Head of caudate nucleus (tissue), 42 donors: ENCODE results near the gene TPRX2.
"Not testable (repeated sequence)": the region's sequence is repeated elsewhere in the genome, so short reads cannot be mapped to it uniquely, and the experiment has no call there.

Source experiments
- DNase-seq, 42 donors: peaks; one replicate each; pipeline versions ENCODE4 v3.0.0 to v3.0.0-alpha.2; 2020 to 2021; ENCODE audit warnings: mixed read lengths in 7 of 42
- intact Hi-C: fragments of 100-400 bp; cut with DNase I; formaldehyde crosslinking; loops from one replicate; pipeline ENCODE4 v1.15.0; 2022

Gene TPRX2

GRCh38 chr19:47859838-47860237, 803 bp downstream of the TPRX2 start:
- intact Hi-C loops, DNase-seq: not testable (repeated sequence)

DNA sequence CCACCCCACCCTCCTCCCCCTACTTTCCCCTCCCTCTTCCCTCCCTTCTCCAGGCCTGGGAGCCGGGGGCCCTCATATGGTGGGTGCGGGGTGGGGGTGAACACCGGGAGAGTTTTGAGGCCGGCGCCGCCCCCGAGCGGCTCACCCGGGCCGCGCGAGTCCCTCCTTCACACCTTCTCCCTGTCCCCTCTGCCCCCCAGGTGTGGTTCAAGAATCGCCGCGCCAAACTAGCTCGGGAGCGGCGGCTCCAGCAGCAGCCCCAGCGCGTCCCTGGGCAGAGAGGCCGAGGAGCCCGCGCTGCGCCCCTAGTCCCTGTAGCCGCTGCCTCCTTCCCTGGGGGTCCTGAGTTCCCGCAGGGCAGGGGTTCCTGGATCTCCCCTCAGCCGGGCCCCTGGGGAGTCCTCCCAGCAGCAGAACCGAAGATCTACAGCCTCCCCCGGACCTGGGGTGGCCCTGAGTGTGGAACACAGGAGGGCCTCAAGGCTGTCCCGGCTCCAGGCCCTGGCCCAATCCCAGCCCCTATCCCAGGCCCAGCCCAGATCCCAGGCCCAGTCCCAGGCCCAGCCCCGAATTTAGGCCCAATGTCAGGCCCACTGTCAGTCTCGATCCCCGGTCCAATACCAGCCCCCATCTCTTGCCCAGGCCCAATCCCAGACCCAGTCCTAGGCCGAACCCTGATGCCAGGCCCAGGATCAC, 1.7 kb downstream of the TPRX2 start:
- no peak for DNase-seq
- intact Hi-C loops, result no loop called here

DNA sequence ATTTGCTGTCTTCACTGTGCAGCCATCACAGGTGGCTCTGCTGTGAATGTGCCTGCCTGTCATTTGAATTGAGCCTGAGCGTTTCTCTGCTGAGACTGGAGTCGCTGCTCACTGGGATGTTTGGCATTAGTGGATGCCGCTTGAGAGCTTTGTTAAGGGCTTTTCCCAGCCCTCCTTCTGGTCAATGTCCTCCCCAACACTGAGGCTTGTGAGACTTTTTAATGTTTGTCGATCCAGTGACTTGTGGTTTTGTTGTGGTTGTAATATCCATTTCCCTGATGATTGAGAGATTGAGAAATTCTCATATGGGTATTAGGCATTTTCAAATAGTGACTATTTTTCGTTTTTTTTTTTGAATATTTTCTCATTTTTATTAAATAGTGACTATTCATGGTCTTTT, 2.6 kb downstream of the TPRX2 start:
- intact Hi-C loops, result no loop called here
- DNase-seq, result no peak

DNA sequence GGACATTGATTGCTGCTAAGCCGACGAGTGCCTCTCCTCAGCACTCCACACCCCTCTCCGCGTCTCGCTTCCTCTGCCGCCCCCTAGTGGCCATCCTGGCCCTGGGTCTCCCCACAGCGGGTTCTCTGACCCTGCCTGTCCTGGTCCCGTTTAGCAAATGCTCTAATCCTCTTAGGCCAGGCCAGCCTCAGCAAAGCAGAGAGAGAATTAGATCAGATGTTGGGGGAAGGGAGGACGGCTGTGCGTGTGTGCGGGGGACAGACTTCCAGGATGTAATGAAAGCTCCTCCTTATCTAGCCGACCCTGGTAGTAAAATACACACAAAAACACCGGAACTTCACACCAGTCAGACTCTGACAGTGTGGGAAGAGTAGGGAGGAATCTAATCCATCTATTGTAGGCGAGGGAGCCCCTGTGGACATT, 4.5 kb downstream of the TPRX2 start:
- intact Hi-C loops, result no loop called here
- peak; percentile 69 to 95 (median 88) for DNase-seq

- intact Hi-C loops, result no loop called here
- DNase-seq, result no peak
Observed at GRCh38 chr19:47865166-47865565, 6.1 kb downstream of the TPRX2 start.

DNA sequence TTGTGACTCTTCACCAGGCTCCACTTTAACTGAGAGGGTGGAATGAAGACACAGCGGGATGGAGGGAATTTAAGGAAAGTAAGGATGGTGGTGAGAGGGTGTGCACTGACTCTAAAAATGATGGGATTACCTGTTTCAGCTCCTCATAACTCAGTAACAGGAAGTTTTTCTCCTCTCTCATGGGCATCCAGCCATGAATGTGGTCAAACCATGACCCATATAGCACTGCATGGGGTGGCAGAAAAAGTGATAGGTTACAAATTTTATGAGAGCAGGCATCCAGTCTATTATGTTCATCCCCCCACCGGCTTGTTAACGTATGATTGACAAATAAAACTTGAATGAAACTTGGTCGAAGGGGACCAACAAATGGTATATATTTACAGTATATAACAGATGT, 19.9 kb downstream of the TPRX2 start:
- intact Hi-C loops, result no loop called here
- no peak for DNase-seq

DNA sequence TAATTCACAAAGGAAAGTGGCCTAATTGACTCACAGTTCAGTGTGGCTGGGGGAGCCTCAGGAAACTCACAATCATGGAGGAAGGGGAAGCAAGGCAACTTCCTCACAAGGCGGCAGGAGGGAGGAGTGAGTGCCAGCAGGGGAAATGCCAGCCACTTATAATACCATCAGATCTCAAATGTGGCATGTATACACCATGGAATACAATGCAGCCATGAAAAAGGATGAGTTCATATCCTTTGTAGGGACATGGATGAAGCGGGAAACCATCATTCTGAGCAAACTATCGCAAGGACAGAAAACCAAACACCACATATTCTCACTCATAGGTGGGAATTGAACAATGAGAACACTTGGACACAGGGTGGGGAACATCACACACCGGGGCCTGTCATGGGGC, 20.4 kb downstream of the TPRX2 start:
- DNase-seq, intact Hi-C loops: not testable (repeated sequence)

DNA sequence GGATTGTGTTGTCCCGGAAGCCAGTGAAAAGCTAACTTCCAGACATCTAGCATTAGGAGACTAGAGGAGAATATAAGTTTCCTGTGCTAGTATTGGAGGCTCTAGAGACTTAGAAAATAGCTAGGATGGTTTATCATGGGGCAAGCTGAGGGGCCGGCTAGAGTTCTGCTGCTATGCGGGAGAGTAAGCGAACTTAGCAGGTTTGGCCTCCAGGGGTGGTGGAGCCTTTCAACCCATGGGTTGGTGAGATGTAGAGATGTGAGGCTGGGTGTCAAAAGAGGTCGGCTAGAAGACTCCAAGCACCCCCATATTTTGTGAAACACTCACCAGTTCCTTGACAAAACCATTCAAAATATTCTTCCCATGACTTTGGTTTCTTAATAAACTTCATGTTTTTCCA, 22.7 kb downstream of the TPRX2 start:
- DNase-seq, result no peak
- intact Hi-C loops, result no loop called here

DNA sequence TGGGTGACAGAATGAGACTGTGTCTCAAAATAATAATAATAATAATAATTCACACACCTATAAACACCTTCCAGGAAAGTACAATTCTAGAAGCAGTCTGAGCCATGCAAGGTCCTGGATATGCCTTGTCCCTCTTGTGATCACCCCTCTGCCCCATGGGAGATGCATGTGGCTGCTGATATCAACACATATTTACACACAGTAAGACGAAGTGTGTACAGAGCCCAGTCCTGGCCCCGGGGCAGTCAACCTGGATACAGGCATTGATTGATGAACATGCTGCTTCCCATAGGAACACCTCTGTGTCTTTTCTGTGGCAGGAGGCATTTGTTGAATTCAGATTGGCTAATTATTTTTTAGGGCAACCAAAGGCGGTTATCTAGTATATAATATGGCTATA, 23.9 kb downstream of the TPRX2 start:
- no peak for DNase-seq
- intact Hi-C loops, result no loop called here

- intact Hi-C loops, result no loop called here
- no peak for DNase-seq
Observed at GRCh38 chr19:47885067-47885463, 26.0 kb downstream of the TPRX2 start.

DNA sequence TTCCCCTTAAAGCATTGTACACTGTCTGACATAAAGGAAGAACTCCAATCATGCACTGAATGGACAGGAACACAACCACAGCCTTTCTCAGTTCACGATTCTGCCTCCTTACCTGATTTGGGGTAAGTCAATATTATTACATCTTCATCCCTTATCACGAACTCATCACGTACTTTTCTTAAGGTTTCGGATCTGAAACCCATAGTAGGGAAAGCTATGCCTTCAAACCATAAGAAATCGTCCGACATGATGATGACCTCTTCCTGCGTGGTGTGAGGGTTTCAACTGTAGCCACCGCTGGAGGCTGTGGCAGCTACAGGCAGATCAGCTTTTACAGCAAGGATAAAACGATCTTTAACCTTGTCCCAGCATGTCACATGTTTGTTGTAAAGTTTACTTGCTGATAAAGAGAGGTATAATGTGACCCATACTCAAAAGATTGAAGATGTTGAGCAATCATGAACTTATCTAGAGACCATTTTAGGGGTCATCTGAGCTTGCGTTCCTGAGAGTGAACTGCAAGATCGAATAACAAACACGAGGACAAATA, 27.1 kb downstream of the TPRX2 start, which contains the start of gene SULT2A1:
TSS of gene SULT2A1 (minus strand) at position 306 of the 550 bp plus-strand sequence. CDS start at position 248, 58 bp downstream.
- intact Hi-C loops, result no loop called here
- no peak for DNase-seq

GRCh38 chr19:47890865-47891621, 32.0 kb downstream of the TPRX2 start:
- intact Hi-C loops, result no loop called here
- no peak for DNase-seq

- intact Hi-C loops, result no loop called here
- DNase-seq, result no peak
Observed at GRCh38 chr19:47891622-47891922, 32.5 kb downstream of the TPRX2 start.

DNA sequence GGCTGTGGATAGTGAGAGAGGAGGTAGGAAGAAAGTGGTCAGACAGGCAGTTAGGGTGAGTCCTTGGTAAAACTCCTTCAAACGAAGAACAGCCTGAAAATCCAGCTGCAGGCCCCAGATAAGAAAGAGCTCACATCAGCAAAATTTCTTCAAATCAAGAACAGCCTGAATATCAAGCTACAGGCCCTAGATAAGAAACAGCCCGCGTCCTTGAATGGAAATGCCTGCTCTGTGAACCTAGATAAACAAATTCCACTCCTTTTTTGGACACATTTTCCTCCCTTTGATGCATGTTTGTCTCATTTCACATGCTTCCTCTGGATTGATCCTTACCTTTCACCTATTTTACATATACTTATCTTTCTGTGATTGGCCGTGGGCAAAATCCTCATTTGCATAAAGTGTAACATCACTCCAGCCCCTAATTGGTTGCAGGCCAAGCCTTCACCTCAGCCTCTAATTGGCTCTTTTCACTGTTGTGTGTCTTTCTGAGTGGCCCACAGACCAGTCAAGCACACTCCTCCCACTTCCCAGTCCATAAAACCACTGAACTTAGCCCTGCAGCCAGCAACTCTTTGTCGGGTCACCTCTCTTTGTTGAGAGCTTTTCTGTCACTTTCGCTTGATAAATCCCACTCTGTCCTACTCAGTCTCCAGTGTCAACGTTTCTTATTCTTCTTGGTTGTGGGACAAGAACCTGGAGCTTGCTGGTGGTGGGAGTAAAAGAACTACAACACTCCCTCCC, 33.1 kb downstream of the TPRX2 start:
- intact Hi-C loops, result no loop called here
- DNase-seq, result no peak

- intact Hi-C loops, result no loop called here
- DNase-seq, result no peak
Observed at GRCh38 chr19:47895165-47895782, 36.2 kb downstream of the TPRX2 start.

DNA sequence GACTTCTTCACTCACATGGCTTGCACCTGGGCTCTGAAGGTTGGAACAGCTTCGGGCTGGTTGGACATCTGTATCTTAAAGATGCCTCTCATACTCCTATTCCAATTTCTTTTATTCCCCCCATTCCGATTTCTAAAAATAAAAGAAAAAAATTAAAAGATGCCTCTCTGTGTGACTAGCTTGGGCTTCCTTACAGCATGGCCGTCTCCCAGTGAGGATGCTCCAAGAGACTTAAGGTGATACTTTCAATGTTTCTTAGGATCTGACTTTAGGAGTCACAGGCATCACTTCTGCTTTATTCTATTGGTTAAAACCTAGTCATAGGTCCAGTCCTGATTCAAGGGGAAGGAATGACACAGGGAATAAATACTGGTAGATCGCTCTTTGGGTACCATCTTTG, 37.0 kb downstream of the TPRX2 start:
- no peak for DNase-seq
- intact Hi-C loops, result no loop called here

DNA sequence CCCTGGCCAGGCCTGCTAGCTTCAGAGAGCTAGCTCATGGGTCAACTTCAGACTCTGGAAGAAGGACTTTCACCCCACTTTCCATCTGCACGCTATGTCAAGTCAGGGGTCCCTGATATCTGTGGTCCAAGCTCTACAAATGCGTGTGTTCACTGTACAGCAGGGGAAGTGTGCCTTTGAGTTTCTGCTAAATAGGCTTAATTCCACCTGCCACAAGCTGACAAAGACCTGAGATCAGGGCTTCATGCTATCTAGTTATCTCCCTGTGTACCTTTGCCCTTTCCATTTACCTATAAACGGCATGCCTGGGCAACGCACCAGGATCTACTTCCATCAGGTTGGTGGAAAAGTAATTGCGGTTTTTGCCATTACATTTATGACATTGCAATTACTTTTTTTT, 37.7 kb downstream of the TPRX2 start:
- no peak for DNase-seq
- intact Hi-C loops, result no loop called here

- intact Hi-C loops, result no loop called here
- no peak for DNase-seq
Observed at GRCh38 chr19:47897861-47898260, 38.8 kb downstream of the TPRX2 start.

DNA sequence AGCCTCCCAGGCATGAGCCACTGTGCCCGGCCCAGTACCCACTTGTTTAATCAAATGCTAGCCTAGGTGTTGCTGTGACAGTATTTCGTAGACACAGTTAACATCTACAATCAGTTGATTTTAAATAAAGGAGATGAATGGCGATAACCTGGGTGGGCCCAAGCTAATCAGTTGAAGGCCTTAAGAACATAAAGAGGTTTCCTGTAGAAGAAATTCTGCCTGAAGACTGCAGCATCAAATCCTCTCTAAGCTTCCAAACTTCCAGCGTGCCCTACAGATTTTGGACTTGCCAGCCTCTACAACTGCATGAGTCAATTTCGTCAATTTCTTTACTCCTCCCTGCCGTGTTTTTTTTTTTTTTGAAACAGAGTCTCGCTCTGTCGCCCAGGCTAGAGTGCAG, 40.3 kb downstream of the TPRX2 start:
- peak in 2 of 42 donors; percentile 2 to 4 for DNase-seq
- intact Hi-C loops, result no loop called here

DNA sequence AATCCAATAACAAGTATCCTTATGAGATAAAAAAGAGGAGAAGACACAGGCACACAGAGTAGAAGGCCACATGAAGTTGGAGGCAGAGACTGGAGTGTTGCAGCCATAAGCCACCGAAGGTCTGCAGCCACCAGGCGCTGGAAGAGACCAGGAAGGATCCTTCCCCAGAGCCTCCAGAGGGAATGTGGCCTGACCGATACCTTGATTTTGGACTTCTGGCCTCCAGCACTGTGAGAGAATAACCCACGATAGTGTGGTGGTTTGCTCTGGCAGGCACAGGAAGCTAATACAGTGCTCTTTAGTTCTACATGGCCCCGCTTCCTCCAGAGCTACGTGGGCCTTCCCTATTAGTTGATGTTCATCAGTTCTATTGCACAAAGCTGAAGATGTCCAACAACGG, 42.3 kb downstream of the TPRX2 start:
- peak in 2 of 42 donors; percentile 6 to 30 for DNase-seq
- intact Hi-C loops, result no loop called here
